ENCODE data around the gene GALT.

Gene GALT

DNA sequence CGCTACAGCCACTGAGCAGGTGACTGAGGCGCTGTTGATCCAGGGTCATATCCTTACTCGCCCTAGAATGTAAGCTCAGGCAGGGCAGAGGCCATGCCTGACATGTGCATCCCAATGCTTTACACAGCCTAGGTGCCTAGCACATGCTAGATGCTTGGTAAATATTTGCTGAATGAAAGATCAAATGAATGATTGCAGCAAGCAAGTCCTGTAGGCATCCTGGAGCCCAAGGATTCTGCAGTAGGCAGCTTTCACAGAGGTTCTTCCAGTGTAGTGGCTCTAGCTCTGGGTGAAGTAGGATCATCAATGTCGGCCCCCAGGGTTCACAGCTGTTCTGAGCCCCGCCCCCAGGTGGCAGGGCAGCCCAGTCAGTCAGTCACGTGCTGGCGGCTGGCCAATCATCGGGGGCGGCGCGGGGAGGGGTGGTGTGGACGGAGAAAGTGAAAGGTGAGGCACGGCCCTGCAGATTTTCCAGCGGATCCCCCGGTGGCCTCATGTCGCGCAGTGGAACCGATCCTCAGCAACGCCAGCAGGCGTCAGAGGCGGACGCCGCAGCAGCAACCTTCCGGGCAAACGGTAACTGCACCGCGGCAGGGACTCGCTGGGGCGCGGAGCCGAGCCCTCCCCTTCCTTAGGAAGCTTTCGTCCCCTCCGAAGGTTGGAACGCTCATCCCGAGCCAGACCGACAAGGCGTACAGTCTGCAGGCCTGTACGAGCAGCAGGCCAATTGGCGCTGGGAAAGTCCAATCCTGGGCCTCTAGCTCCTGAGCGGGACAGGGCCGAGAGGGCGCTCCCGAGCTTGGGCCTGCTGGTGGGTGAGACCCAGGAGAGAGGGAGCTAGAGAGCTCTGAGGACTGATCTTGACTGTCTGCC, at the start of gene GALT:
TSS of gene GALT (plus strand) at position 465 of the 873 bp plus-strand sequence. CDS start at position 495, 30 bp downstream.
- in situ Hi-C loops (cut with HindIII; ENCODE audit: low sequenced_read_pairs) = no loop called here

DNA sequence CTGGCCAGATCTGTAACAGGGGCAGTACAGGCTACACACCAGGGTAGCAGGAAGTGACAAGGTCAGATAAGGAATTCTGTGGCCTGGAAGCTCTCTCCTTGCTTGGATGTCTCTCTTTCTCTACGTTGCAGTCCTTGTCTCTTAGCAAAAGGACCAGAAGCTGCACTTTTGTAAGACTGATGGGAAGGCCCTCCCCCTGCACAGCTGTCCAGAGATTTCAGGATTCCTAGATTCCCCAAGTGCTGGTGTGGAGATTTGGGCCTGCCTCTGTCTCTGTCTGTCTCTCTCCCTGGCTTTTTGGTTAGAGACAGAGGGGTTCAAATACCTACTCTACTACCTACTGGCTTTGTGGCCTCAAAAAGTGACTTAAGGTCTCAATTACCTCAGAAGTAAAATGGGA, 46.9 kb upstream of the GALT start:
- in situ Hi-C loops (cut with HindIII; ENCODE audit: low sequenced_read_pairs) = loop anchor here (25.0 kb wide), 1 partner anchor 162 kb away; no protein-coding TSS in a partner anchor

DNA sequence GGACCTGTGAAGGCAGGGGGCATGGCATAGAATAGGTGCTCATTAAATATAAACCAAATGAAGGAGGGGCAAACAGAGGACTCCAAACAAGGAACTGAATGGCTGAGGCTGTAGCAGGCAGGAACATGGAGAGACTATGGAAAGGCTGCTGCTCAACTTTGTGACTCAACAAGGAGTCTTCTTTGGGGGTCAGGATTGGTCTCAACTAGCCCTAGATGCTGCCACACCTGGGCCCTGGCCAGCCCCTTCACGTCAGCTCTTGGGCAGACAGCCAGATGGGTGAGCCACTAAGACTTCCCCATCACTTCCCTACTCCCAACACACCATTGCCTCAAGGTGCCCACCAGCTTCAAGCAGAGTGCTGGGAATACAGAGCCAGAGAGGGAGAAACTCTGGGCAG, 45.6 kb upstream of the GALT start:
- in situ Hi-C loops (cut with HindIII; ENCODE audit: low sequenced_read_pairs) = no loop called here

DNA sequence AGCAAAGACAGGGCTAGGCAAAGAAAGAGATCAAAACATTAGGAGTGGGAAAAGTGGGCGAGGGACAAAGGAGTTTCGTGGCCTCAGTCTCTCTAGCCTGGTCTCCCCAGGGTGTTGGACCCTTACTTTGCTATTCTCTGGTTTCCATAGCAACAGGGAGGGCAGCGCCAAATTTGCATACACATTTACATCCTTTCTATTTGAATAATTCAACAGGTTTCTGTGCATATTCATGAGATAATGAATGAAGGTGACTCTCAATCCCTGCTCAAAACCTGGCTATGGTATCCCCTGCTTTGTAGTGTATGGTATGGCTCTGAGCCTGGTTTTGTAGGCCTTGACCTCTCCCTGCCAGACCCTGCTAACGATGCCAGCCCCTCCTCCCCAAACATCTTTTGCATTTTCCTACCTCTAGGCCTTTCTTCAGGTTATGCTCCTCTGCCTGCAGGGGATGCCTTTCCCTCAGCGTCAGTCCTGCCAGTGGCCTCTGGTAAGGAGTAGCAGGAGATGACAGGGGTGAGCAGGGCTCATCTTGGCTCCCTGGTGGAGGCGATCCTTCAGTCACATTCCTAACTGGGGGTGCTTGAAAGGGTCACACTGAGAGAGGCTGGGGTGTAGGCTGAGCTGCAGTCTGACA, 44.4 kb upstream of the GALT start:
- in situ Hi-C loops (cut with HindIII; ENCODE audit: low sequenced_read_pairs) = no loop called here

DNA sequence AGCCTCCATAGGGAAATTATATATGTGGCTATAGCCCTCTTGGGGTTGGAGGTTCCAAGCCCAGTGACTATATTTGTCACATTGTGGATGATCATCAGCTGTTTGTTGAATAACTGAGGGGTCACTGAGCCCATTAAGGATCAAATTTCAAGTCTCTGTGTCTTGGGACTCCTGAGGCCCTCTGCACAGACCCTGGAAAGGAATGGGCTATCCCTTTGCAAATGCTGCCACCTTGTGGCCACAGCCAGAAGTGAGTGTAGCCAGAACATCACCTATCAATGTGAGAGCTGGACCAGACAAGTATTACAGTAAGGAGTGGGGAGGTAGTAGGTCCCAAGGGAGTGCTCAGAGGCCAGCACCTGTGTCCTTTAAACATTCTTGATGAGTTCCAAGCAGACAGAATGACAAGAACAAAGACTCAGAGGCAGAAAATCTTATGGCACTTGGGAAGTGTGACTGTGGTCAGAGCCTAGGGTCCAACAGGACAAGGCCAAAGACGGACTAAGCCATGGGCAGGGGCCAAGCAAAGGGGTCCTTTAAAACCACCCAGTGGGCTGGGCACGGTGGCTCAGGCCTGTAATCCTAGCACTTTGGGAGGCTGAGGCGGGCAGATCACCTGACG, 42.8 kb upstream of the GALT start:
- in situ Hi-C loops (cut with HindIII; ENCODE audit: low sequenced_read_pairs) = no loop called here

DNA sequence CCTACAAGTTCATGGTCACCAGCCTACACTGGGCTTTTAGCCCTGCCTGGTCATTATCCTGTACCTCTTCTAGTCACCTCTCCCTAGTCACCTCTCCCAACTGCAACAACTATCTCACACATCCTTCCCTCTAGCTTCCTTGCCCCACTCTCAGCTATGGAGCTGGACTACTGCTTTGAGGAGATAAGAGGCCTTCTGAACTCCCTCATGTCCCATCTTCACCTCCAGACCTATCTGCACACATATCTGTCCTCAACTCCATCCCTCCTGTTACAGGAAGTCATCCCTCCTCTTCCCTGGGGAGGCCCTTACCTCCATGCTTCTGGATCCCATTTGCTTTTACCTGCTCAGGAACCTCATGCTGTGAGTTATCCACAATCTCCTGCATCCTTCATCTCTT, 40.3 kb upstream of the GALT start:
- in situ Hi-C loops (cut with HindIII; ENCODE audit: low sequenced_read_pairs) = no loop called here

DNA sequence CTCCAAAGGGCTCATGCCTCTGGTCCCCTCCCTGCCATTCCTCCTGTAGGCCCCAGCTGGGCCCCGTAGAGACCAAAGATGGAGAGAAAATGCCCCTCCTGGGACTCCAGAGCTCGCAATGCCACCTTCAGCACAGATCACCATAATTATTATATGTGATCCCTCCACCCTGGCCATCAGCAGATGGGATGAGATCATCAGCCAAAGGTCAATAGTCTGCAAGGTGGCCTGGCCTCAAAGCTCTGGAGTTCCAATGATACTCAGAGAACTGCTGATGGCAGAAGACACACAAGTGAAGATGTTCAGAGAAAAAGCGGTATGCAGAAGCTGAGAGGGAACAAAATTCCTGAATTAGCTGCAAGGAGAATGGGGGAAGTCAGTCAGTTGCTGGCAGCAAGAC, 39.6 kb upstream of the GALT start:
- in situ Hi-C loops (cut with HindIII; ENCODE audit: low sequenced_read_pairs) = no loop called here

DNA sequence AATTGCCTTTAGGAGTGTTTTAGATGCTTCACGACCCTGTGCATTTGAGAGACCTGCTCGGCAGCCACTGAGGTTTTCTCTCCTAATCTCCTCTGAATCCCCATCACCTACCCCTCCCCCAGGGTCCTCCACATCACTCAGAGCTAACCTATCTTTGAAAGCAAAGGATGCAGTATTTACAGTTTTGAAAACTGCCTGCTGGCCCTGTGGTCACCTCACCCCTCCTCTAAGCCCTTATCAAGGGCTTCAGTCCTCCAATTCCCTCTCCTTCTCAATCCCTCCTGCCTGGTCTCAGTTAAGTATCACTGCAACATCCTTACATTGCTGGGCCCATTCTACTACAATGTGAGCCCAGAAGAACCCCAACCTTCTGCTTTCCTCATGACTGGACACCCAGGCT, 39.1 kb upstream of the GALT start:
- in situ Hi-C loops (cut with HindIII; ENCODE audit: low sequenced_read_pairs) = no loop called here

DNA sequence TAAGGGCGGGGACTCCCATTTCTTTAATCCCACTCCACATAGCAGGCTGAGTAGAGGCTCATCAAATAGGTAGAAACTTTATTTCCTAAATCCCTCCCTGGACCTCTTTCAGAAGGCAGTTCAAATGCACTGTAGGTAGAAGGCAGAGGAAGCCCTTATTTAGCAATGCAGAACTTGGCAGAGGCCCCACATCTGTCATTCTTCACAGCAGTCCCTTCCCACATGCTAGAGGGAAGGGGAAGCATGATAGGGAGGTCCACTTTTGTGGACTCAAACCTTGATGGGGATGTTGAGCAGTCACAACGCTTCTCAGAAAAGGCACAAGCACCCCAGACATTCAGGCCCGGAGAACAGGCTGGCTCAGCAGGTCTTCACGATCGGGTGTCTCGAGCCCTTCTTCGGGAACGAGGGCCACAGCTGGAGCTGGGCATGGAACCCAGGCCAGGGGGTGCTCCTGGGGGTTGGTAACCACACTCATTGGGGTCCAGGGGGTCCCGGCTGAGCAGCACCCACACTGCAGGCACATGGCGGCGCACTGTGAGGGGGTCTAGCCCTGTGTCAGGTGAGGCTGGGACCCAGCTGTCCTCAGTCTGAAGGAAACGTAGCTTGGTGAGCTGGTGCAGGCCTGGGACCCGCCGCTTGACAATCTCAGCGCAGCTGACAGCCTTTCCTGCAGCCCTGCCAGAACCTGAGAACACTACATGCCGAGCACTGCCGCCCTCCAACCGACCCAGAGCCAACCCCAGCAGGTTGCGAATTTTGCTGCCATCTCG, 35.9 kb upstream of the GALT start:
- in situ Hi-C loops (cut with HindIII; ENCODE audit: low sequenced_read_pairs) = no loop called here

DNA sequence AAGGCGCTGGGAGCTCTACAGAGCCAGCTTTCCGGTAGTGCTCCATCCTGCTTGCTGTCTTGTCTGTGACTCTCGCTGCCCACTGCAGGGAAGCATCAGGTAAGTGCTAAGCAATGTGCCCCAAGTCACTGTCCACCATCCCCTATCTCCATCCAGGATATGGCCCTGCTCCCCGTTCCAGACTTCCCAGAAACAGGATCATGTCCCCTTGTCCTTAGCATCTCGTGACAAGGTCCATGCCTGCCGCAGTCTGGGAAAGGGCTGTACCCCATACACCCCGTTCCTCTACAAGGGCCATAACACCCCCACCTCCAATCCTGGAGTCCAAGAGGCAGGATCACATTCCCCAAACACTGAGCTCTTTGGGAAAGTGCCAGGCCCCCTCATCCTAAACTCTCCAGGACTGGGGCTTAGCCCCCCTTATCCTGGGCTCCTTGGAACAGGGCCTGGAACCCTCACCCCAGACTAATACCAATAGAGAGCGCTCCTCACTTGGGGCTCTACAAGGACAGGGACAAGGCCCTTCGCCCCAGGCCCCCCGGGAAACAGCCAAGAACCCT, 35.1 kb upstream of the GALT start:
- in situ Hi-C loops (cut with HindIII; ENCODE audit: low sequenced_read_pairs) = no loop called here

DNA sequence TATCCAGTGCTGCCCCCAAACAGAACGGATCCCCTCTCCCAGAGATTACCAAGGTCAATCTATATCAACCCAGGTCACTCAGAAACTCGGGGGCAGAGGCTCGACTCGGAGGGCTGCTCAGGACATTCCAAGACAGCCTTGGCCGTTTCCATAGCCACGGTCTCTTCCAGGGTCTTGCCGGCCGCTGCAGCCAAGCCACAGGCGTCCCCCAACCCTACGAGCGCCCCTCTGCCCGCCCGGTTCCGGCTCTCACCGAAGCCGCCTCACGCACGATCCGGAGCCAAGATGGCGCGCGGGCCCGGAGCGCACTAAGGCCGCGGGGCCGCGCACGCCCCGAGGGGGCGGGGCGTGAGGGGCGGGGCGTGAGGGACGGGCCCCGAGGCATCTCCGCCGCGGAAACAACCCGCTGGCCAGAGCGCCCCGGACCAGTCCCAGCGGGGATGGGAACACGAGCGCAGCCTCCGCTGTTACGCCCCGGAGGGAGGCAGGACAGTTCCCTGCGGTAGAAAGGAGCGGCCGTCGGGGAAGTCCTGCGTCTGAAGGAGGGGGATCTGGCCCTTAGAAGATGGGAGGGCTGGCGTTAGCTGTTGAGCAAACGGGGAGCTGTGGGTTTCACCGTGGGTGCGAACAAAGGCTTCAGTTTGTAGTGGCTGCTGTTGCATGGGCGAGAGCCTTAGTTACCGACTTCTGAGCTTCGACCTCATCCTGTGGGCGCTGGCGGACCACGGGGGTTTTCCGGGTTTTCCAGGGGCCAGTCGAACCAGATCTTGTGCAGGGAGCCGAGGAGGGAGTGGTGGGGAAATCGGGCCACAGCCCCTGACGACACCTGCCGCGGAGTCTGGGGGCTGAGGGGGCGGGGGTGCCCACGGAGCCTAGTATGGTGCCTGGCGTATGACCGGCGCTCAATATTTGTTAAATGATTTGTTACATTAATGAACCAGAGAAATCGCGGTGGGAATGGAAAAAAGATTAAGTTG, 34.4 kb upstream of the GALT start, which contains the start of gene RPP25L:
TSS of gene RPP25L (minus strand) at position 287 of the 977 bp plus-strand sequence. CDS start 801 bp downstream, outside the sequence.
- in situ Hi-C loops (cut with HindIII; ENCODE audit: low sequenced_read_pairs) = no loop called here

DNA sequence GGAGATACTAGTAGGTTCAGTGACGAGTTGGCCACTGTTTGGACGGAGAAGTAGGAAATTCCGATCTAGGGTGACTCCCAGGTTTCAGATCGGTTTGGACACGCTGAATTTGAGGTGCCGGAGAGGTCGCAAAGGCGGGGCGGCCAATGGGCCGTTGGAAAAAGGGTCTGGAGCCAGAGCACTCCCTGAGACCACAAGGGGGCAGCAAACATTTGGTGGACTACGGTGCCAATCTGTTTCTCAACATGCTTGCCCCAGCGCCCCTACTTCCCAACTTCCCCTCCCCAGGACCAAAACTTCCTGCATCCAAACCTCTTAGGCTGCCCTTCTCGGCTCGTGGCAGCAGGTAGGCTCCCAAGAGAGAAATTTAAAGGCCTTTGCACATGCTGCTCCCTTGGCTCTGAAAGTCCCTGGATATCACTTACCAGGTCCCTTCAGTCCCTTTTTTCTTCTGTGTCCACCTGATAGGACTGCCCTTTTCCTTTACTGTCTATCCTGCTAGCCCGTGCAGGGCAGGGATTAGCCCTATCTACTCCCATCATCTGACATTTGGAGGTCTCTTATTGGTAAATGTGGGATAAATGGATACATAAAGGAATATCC, 33.6 kb upstream of the GALT start:
- in situ Hi-C loops (cut with HindIII; ENCODE audit: low sequenced_read_pairs) = no loop called here

DNA sequence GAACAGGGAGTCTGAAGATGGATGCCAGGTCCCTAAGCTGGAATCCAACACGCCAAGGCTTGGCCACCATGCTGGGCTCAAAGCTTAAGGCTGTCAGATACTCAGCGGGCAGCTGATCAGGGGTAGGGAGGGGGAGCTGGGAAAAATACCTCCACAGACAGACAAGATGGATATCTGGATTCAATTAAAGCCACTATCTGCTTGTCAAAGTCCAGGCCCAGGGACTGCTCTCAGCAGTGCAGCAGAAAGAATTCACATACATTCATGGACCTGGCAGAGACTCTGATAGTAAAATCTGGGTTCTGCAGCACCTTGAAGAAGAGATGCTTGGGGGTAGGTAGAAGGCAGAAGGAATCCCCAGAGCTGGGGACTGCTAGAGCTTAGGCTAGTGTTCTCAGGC, 31.3 kb upstream of the GALT start:
- in situ Hi-C loops (cut with HindIII; ENCODE audit: low sequenced_read_pairs) = no loop called here

DNA sequence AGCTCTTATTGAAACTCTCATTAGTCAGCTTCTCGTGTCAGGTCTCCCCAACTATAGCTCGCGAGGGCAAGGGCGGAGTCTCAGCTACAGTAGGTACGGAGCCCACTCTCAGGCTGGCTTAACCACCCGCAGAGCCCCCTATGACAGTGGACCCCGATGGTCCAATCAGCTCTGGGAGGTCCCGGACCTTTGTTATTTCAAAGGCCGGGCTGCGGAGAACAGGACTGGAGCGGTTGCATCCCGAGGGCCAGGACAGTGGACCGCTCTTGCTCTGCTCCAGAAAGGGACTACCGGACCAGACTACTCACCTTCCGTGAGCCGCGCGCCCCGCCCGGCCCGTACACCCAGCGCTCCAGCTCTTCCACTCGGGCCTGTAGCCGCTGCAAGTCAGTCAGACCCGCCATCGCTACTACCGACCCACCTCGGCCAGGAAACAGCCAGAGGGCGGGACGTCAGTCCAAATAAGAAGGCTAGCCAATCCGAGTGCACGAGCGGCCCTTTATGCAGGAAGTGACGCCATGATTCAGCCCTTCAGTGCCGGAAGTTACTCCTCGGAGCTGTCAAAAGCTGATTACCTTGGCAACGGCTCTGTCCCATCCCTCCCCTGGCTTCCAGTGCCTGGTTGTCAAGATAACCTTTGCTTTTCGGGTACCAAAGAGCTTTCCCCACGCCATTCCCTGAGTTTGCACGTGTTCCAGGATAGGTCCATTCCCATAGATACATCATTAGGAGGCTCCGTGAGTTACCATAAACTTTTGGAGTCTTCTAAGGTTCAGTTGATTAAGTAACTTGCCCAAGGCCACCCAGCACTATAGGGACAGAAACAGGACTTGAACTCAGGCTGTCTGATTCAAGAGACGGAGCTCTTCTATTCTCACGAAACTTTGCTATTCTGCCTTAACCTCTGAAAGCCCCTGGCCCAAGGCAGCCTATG, 26.1 kb upstream of the GALT start, which contains the start of gene DCTN3:
TSS of gene DCTN3 (minus strand) at position 435 of the 934 bp plus-strand sequence. CDS start at position 404, 31 bp downstream.
- in situ Hi-C loops (cut with HindIII; ENCODE audit: low sequenced_read_pairs) = no loop called here

DNA sequence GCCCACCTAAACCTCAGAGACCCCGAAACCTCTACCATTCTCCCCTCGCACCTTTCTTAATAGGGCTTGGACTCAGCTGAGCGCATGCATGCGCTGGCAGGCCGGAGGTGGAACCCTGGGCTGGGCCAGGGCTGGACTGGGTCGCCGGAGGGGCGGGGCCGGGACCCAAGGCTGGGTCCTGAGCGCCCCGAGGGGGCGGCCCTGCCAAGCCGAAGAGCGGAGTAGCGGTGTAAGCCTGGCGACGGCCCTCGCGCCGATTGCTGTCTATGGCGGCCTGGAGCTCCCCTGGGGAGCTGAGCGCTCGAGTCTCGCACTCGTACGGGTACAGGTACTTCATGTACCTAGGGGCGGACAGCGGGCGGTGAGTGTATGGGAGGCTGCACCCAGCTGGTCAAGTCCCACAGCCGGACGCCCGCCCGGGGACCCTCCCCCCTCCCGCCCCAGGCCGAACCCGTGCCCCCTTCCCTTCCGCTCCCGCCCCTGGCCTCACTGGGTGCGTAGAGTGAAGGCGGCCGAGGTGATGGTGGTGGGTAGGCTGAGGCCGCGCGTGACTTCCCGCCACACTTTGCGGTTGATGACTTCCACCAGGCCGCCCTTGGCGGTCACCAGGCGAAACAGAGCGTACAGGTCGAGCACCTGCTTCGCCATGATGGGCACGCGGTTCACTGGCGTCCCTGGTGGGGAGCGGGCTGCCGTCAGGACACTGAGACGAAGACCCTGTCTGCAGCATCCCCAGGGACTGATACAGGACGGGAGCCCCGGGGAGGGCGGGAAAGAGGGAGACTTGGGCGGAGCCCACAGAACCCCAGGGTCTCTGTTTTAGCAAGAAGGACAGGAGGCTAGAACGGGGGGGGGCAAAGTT, 22.9 kb upstream of the GALT start:
- in situ Hi-C loops (cut with HindIII; ENCODE audit: low sequenced_read_pairs) = no loop called here

DNA sequence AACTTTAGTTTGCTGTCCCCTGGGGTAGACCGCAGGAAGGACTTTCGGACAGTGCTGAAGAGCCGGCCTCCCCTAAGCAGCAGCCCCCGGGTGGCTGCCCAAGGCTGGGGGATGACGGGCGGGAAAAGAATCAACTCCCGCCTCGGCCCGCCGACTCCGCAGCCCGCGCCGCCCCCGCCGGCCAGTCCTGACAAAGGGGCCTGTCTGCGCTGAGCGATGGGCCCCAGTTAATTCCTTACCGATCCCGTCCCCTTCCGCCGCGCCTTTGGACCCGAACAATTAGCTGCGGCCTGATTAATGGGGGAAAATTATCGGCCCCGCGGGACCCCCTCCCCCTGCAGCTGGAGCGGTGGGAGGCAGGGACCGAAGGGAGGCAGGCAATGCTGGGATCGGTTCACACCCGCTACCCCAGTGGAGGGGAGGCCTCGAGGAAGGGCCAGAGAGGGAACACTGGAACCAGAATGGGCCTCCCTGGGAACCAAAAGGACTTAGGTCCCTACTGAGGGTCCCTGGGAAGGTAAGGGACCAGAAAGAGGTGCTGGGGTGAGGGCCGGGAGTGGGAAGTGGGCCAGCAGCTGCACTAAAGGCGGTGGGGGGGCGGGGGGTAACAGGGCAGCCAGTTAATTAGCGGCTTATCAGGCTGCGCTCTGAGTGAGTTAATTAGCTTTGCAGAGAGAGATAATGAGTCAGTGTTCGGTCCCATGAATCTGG, 21.8 kb upstream of the GALT start:
- in situ Hi-C loops (cut with HindIII; ENCODE audit: low sequenced_read_pairs) = no loop called here

DNA sequence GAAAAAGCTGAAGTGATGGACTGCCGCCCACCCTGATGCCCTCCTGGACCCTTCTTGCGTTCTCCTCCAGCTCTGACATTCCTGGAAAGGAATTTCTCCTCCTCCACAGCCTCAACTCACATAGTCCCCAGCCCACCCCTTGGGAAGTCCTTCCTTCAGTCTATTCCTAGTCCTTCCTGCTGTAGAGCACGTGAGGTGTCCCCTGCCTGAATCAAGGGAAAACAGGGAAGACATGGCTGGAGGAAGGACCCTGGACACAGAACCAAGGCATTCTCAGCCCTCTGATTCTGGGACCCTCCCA, 21.3 kb upstream of the GALT start:
- in situ Hi-C loops (cut with HindIII; ENCODE audit: low sequenced_read_pairs) = no loop called here
